ENCODE data around the gene TRIM52.
"Not testable (repeated sequence)": the region's sequence is repeated elsewhere in the genome, so short reads cannot be mapped to it uniquely, and the experiment has no call there.

Gene TRIM52

GRCh38 chr5:181233088-181233800 lies 27.7 kb downstream of the TRIM52 start:
- no peak for DNase-seq

GRCh38 chr5:181232593-181232992 lies 28.4 kb downstream of the TRIM52 start:
- DNase-seq: no peak

- DNase-seq: no peak
Measured at GRCh38 chr5:181231432-181231831, 29.5 kb downstream of the TRIM52 start.

GRCh38 chr5:181230551-181230950 lies 30.4 kb downstream of the TRIM52 start:
- DNase-seq: no peak

- DNase-seq: no peak
Measured at GRCh38 chr5:181229996-181230395, 30.9 kb downstream of the TRIM52 start.

- no peak for DNase-seq
Measured at GRCh38 chr5:181224390-181225229, 36.3 kb downstream of the TRIM52 start.

GRCh38 chr5:181223729-181224389 lies 37.1 kb downstream of the TRIM52 start:
- peak; percentile 25 to 61 for DNase-seq

- peak; percentile 94 to 98 for DNase-seq
Measured at GRCh38 chr5:181223058-181223728, 37.8 kb downstream of the TRIM52 start, which contains the start of gene TRIM41. Gene TRIM41, plus strand, starts transcription at chr5:181223281. Its CDS starts 719 bp downstream, at chr5:181224000.

GRCh38 chr5:181222630-181223057 lies 38.3 kb downstream of the TRIM52 start:
- no peak for DNase-seq

- peak; percentile 91 to 97 for DNase-seq
Measured at GRCh38 chr5:181221792-181222629, 38.9 kb downstream of the TRIM52 start.

- peak; percentile 44 to 53 for DNase-seq
Measured at GRCh38 chr5:181221105-181221791, 39.7 kb downstream of the TRIM52 start.

- no peak for DNase-seq
Measured at GRCh38 chr5:181220178-181220515, 40.8 kb downstream of the TRIM52 start.

GRCh38 chr5:181219262-181220177 lies 41.4 kb downstream of the TRIM52 start:
- DNase-seq: no peak

GRCh38 chr5:181218795-181219124 lies 42.2 kb downstream of the TRIM52 start:
- DNase-seq: no peak

- no peak for DNase-seq
Measured at GRCh38 chr5:181217803-181218062, 43.2 kb downstream of the TRIM52 start.

GRCh38 chr5:181217111-181217802 lies 43.7 kb downstream of the TRIM52 start:
- peak; percentile 58 to 62 for DNase-seq

GRCh38 chr5:181215997-181216989 lies 44.6 kb downstream of the TRIM52 start:
- no peak for DNase-seq

GRCh38 chr5:181214249-181214648 lies 46.7 kb downstream of the TRIM52 start:
- not testable (repeated sequence) for DNase-seq

GRCh38 chr5:181212934-181213333 lies 48.0 kb downstream of the TRIM52 start:
- DNase-seq: no peak

Measured in activated CD4-positive, alpha-beta T cell treated with anti-CD3 and anti-CD28 coated beads for 4 hours (primary cell).